Sigmoid colon (tissue), 7 donors: ENCODE data around the gene GABARAPL2. TPM values are rescaled to one million over a fixed set of nuclear protein-coding genes. Genes with fewer than 3 reads are reported as not detected.

ENCODE experiments used
- DNase-seq: peaks from one replicate; pipeline ENCODE4 v3.0.0-alpha.2; 2019
- H3K27ac ChIP-seq, 4 donors: fragments of 200-600 bp; sonication (generic); one replicate each; pipeline ENCODE4 v1.5.1; 2016 to 2019; ENCODE audit warnings: mild to moderate bottlenecking in 1 of 4
- H3K27me3 ChIP-seq, 3 donors: fragments of 200-600 bp; sonication (generic); one replicate each; pipeline ENCODE4 v1.5.1; 2019; ENCODE audit warnings: mild to moderate bottlenecking in 1 of 3
- H3K36me3 ChIP-seq, 4 donors: fragments of 200-600 bp; sonication (generic); one replicate each; pipeline ENCODE4 v1.5.1; 2016 to 2019
- H3K4me1 ChIP-seq, 4 donors: fragments of 200-600 bp; sonication (generic); one replicate each; pipeline ENCODE4 v1.5.1; 2017 to 2019
- H3K4me3 ChIP-seq, 4 donors: fragments of 200-600 bp; sonication (generic); one replicate each; pipeline ENCODE4 v1.5.1; 2017 to 2019; ENCODE audit warnings: mild to moderate bottlenecking in 2 of 4, moderate library complexity in 1 of 4
- H3K9me3 ChIP-seq, 4 donors: fragments of 200-600 bp in 3 of 4; sonication (generic) in 3 of 4; one replicate each; pipeline versions ENCODE4 v1.5.1 to v1.6.1; 2013 to 2019
- EP300 ChIP-seq, 4 donors: sonication (generic); formaldehyde crosslinking; IDR thresholded peaks; one replicate each; pipeline ENCODE4 v1.6.1; 2017; ENCODE audit warnings: antibody characterized with exemption in 4 of 4
- POLR2A ChIP-seq, 2 donors: fragments of 450-650 bp; IDR thresholded peaks; one replicate each; pipeline ENCODE4 v1.6.1; 2016; ENCODE audit warnings: antibody characterized with exemption in 2 of 2, mild to moderate bottlenecking in 2 of 2, moderate library complexity in 2 of 2
- POLR2AphosphoS5 ChIP-seq, 4 donors: sonication (generic); formaldehyde crosslinking; IDR thresholded peaks; one replicate each; pipeline ENCODE4 v1.6.1; 2017; ENCODE audit warnings: antibody characterized with exemption in 4 of 4
- WGBS, 2 donors: extraction: QIAGEN DNeasy Blood & Tissue Kit; methylation state at CpG; one replicate each; pipeline ENCODE4 v1.1.7; 2013; 5-methylcytosine and 5-hydroxymethylcytosine counted together
- intact Hi-C: fragments of 100-400 bp; cut with DNase I; formaldehyde crosslinking; loops from one replicate; pipeline ENCODE4 v1.15.1; 2023
- polyA plus RNA-seq, 3 donors: library from polyadenylated mRNA; stranded (reverse); fragments of 200-250 nt; gene quantifications; one replicate each; pipeline ENCODE4 v1.2.3, GENCODE V29; 2013
- total RNA-seq, 4 donors: library from RNA; depleted of rRNA; stranded (reverse); fragments of >200 nt; gene quantifications; one replicate each; pipeline ENCODE4 v1.1.0, GENCODE V29; 2016
- TF ChIP-seq, protein P1 (sequence below), 4 experiments: fragments of 450-650 bp in 3 of 4; fragments of 200-600 bp in 1 of 4; IDR thresholded peaks; one replicate each; pipeline ENCODE4 v1.5.1; 2016 to 2019; ENCODE audit warnings: antibody characterized with exemption in 4 of 4, mild to moderate bottlenecking in 3 of 4, moderate library complexity in 2 of 4
- donor health status: healthy with polysubstance abuse.
- donor health status: Bipolar disorder and iron deficiency.
- donor health status: healthy.

Gene GABARAPL2
- total and polyA plus RNA-seq, 7 donors, result 91.4 to 300 (median 118) TPM

DNA sequence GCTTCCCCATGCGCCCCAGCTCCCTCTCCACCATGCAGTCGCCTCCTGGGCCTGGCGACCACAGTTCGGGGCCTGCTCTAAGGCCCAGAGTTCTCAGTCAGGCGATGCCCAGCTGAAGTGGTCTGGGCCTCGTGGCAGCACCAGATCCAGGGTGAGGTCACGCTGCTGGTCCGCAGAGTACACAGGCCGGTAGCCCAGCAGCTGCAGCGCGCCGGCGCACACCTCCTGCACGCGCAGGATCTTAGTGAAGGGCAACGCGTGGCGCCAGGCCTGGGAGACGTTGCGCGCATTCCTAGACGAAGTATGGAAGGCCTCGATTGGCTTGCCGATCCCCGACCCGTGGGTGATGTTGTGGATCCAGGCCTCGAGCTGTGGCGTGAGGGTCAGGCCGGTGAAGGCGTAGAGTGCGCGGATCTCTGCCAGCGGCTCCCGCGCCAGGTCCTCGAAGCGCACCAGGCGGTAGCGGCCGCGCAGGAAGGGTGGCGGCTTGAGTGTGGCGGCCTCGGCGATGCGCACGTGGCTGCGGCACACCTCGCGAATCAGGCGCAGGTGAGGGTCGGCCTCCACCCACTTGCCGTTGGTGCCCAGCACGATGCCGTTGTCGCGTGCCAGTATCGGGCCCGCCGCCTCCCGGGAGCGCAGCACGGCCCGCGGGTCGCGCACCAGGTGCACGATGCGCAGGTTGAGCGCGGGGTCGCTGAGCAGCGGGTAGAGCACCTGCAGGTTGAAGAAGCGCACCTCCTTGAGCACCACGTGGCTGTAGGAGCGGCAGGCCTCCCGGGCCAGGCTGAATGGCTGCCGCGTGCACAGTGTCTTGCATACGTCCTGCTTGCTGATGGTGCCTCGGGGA lies 36.9 kb upstream of the GABARAPL2 start:
- H3K27ac ChIP-seq, result no peak overlapping the region
- TF ChIP-seq, protein P1, sequence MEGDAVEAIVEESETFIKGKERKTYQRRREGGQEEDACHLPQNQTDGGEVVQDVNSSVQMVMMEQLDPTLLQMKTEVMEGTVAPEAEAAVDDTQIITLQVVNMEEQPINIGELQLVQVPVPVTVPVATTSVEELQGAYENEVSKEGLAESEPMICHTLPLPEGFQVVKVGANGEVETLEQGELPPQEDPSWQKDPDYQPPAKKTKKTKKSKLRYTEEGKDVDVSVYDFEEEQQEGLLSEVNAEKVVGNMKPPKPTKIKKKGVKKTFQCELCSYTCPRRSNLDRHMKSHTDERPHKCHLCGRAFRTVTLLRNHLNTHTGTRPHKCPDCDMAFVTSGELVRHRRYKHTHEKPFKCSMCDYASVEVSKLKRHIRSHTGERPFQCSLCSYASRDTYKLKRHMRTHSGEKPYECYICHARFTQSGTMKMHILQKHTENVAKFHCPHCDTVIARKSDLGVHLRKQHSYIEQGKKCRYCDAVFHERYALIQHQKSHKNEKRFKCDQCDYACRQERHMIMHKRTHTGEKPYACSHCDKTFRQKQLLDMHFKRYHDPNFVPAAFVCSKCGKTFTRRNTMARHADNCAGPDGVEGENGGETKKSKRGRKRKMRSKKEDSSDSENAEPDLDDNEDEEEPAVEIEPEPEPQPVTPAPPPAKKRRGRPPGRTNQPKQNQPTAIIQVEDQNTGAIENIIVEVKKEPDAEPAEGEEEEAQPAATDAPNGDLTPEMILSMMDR (IDR thresholded peaks at IDR 0.05), result no peak
- no peak for TF ChIP-seq POLR2AphosphoS5 (IDR thresholded peaks at IDR 0.05)
- no peak for TF ChIP-seq POLR2A (IDR thresholded peaks at IDR 0.05)
- no peak for TF ChIP-seq EP300 (IDR thresholded peaks at IDR 0.05)
- H3K36me3 ChIP-seq, result no peaks in the 10 kb centered on the region
- H3K4me1 ChIP-seq, result no peaks in the 10 kb centered on the region
- no peaks in the 10 kb centered on the region for H3K9me3 ChIP-seq
- 96 to 98% methylated on average over 81 of the region's 81 CpGs for WGBS, 2 donors
- H3K4me3 ChIP-seq, result no peak overlapping the region
- intact Hi-C loops, result no loop called here
- no peak for DNase-seq
- no peaks in the 10 kb centered on the region for H3K27me3 ChIP-seq

- no peaks in the 10 kb centered on the region for H3K27me3 ChIP-seq
- no peaks in the 10 kb centered on the region for H3K9me3 ChIP-seq
- 97% methylated on average over 29 of the region's 29 CpGs for WGBS, 2 donors
- no peaks in the 10 kb centered on the region for H3K36me3 ChIP-seq
- no peak for TF ChIP-seq POLR2AphosphoS5 (IDR thresholded peaks at IDR 0.05)
- TF ChIP-seq EP300 (IDR thresholded peaks at IDR 0.05), result no peak
- TF ChIP-seq, protein P1 (IDR thresholded peaks at IDR 0.05), result no peak
- TF ChIP-seq POLR2A (IDR thresholded peaks at IDR 0.05), result no peak
- H3K4me1 ChIP-seq, result no peaks in the 10 kb centered on the region
- H3K4me3 ChIP-seq, result no peak overlapping the region
- H3K27ac ChIP-seq, result no peak overlapping the region
- DNase-seq, result no peak
- intact Hi-C loops, result no loop called here
Observed at GRCh38 chr16:75529959-75530358, 36.2 kb upstream of the GABARAPL2 start.

DNA sequence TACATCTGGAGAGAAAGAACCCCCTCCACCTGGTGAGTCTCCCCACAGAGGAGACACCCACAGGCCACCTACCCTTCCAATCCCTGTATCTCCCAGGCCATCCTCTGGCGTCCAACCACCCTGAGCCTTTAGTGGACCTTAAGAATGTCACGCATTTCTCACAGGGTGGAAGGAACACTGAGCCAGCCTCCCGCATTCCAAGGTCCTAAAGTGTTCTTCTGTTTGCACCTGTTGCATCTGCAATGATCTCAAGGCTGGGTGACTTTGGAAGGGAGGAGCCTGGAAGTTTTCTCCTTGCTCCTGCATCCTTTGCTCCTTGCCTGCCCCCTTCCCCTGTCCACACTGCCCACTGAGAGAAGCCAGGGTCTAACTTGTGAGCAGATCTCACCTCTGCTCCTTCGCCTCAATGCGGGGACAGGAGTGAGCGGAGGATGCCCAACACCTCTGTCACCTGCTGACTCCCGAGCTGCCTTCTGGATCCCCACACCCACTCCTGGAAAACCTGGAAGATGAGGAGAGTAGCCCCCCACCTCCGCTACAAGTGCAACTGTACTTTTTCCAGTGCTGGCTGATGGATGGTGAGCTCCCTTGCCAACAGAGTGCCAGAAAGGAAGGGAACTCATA lies 33.9 kb upstream of the GABARAPL2 start:
- no peak for DNase-seq
- H3K27me3 ChIP-seq, result no peaks in the 10 kb centered on the region
- 87 to 90% methylated on average over 8 of the region's 8 CpGs for WGBS, 2 donors
- H3K4me1 ChIP-seq, result no peaks in the 10 kb centered on the region
- no peak overlapping the region for H3K4me3 ChIP-seq
- TF ChIP-seq, protein P1 (IDR thresholded peaks at IDR 0.05), result no peak
- TF ChIP-seq POLR2A (IDR thresholded peaks at IDR 0.05), result no peak
- no peak for TF ChIP-seq POLR2AphosphoS5 (IDR thresholded peaks at IDR 0.05)
- H3K27ac ChIP-seq, result no peak overlapping the region
- intact Hi-C loops, result no loop called here
- no peaks in the 10 kb centered on the region for H3K36me3 ChIP-seq
- H3K9me3 ChIP-seq, result no peaks in the 10 kb centered on the region

DNA sequence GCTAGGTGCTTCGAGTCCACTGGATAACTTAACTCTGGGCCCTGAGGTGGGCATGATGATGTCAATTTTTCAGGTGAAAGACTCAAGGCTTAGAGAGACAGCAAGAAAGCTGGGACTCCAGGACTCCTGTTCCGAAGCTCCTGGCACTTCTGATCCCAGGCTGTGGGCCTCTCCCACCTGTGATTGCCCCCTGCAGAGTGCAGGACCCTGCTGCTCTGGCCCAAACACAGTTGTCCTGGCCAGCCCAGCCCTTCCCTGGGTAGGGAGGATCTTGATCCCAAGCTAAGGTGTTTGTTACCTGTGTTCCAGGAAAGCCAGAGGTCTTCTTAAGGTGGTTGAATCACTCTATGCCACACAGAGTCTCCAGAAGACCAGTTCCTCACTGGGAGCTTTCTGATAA lies 33.4 kb upstream of the GABARAPL2 start:
- Histone ChIP-seq H3K4me1 (no peaks in the 10 kb centered on the region), H3K9me3 (no peaks in the 10 kb centered on the region), H3K36me3 (no peaks in the 10 kb centered on the region), H3K27ac (no peak overlapping the region), H3K4me3 (no peak overlapping the region), H3K27me3 (no peaks in the 10 kb centered on the region)
- no peak for TF ChIP-seq POLR2AphosphoS5 (IDR thresholded peaks at IDR 0.05)
- TF ChIP-seq EP300 (IDR thresholded peaks at IDR 0.05), result no peak
- TF ChIP-seq POLR2A (IDR thresholded peaks at IDR 0.05), result no peak
- TF ChIP-seq, protein P1 (IDR thresholded peaks at IDR 0.05), result no peak
- intact Hi-C loops, result no loop called here
- WGBS, 2 donors, result 89% methylated on average over 2 of the region's 2 CpGs
- no peak for DNase-seq
